ENCODE measurements around the gene KCNJ18.
"Not testable (repeated sequence)": the region's sequence is repeated elsewhere in the genome, so short reads cannot be mapped to it uniquely, and the experiment has no call there.

Gene KCNJ18

GRCh38 chr17:21739485-21739884 lies 47.2 kb downstream of the KCNJ18 start:
- H3K4me3 ChIP-seq (ENCODE audit: low read depth, low read length); in situ Hi-C loops (cut with HindIII; ENCODE audit: low sequenced_read_pairs); DNase-seq (ENCODE audit: low read depth, low spot score): not testable (repeated sequence)

GRCh38 chr17:21740836-21741235 lies 48.5 kb downstream of the KCNJ18 start:
- DNase-seq (ENCODE audit: low read depth, low spot score); H3K4me3 ChIP-seq (ENCODE audit: low read depth, low read length); in situ Hi-C loops (cut with HindIII; ENCODE audit: low sequenced_read_pairs): not testable (repeated sequence)

DNA sequence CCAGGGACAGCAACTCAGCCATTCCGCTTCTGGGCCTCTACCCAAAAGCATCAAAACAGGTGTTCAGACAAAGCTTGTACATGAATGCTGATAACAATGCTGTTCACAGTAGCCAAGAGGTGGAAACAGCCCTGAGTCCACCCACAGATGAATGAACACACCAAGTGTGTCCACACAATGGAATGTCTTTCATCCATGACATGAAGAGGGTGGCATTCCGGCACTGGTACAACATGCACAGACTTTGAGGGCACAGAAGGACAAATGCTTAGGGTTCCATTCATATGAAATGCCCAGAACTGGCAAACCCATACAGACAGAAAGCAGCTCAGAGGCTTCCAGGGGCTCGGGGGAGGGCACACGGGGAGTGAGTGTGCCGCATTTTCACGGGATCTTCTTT lies 49.2 kb downstream of the KCNJ18 start:
- H3K4me3 ChIP-seq (ENCODE audit: low read depth, low read length); in situ Hi-C loops (cut with HindIII; ENCODE audit: low sequenced_read_pairs); DNase-seq (ENCODE audit: low read depth, low spot score): not testable (repeated sequence)

GRCh38 chr17:21742326-21742725 lies 50.0 kb downstream of the KCNJ18 start:
- TF ChIP-seq, protein P1, sequence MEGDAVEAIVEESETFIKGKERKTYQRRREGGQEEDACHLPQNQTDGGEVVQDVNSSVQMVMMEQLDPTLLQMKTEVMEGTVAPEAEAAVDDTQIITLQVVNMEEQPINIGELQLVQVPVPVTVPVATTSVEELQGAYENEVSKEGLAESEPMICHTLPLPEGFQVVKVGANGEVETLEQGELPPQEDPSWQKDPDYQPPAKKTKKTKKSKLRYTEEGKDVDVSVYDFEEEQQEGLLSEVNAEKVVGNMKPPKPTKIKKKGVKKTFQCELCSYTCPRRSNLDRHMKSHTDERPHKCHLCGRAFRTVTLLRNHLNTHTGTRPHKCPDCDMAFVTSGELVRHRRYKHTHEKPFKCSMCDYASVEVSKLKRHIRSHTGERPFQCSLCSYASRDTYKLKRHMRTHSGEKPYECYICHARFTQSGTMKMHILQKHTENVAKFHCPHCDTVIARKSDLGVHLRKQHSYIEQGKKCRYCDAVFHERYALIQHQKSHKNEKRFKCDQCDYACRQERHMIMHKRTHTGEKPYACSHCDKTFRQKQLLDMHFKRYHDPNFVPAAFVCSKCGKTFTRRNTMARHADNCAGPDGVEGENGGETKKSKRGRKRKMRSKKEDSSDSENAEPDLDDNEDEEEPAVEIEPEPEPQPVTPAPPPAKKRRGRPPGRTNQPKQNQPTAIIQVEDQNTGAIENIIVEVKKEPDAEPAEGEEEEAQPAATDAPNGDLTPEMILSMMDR (IDR thresholded peaks at IDR 0.05; ENCODE audit: low read depth, low read length) = no peak
- no peak for DNase-seq (ENCODE audit: low read depth, low spot score)
- in situ Hi-C loops (cut with HindIII; ENCODE audit: low sequenced_read_pairs) = no loop called here
- no peak overlapping the region for H3K4me3 ChIP-seq (ENCODE audit: low read depth, low read length)

- H3K4me3 ChIP-seq (ENCODE audit: low read depth, low read length); DNase-seq (ENCODE audit: low read depth, low spot score); in situ Hi-C loops (cut with HindIII; ENCODE audit: low sequenced_read_pairs): not testable (repeated sequence)
Observed at GRCh38 chr17:21744151-21744550, 51.8 kb downstream of the KCNJ18 start.

- DNase-seq (ENCODE audit: low read depth, low spot score); H3K4me3 ChIP-seq (ENCODE audit: low read depth, low read length); in situ Hi-C loops (cut with HindIII; ENCODE audit: low sequenced_read_pairs): not testable (repeated sequence)
Observed at GRCh38 chr17:21744621-21745020, 52.3 kb downstream of the KCNJ18 start.

GRCh38 chr17:21745385-21746054 lies 53.2 kb downstream of the KCNJ18 start:
- in situ Hi-C loops (cut with HindIII; ENCODE audit: low sequenced_read_pairs); DNase-seq (ENCODE audit: low read depth, low spot score); H3K4me3 ChIP-seq (ENCODE audit: low read depth, low read length): not testable (repeated sequence)

DNA sequence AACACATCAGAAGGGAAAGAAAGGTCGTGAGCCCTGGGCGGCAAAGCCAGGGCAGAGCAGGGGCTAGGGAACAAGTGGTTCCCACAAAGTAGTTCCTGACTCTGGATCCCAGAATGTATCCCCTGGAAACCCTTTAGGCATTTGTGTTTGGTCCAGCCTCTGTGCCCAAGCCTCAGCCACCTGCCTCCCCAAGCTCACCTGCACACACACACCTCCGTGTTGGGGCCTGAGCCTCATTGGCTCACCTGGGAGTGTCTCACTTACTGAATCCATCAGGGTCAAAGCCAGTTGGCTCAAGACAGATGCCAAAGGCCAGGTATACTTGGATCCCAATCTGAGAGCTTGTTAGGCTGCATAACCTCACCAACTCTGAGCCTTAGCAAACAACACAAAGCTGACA lies 54.1 kb downstream of the KCNJ18 start:
- H3K4me3 ChIP-seq (ENCODE audit: low read depth, low read length); DNase-seq (ENCODE audit: low read depth, low spot score); in situ Hi-C loops (cut with HindIII; ENCODE audit: low sequenced_read_pairs): not testable (repeated sequence)

- in situ Hi-C loops (cut with HindIII; ENCODE audit: low sequenced_read_pairs); H3K4me3 ChIP-seq (ENCODE audit: low read depth, low read length); DNase-seq (ENCODE audit: low read depth, low spot score): not testable (repeated sequence)
Observed at GRCh38 chr17:21747195-21747915, 55.0 kb downstream of the KCNJ18 start.

GRCh38 chr17:21748686-21749085 lies 56.4 kb downstream of the KCNJ18 start:
- H3K4me3 ChIP-seq (ENCODE audit: low read depth, low read length); in situ Hi-C loops (cut with HindIII; ENCODE audit: low sequenced_read_pairs); DNase-seq (ENCODE audit: low read depth, low spot score): not testable (repeated sequence)

DNA sequence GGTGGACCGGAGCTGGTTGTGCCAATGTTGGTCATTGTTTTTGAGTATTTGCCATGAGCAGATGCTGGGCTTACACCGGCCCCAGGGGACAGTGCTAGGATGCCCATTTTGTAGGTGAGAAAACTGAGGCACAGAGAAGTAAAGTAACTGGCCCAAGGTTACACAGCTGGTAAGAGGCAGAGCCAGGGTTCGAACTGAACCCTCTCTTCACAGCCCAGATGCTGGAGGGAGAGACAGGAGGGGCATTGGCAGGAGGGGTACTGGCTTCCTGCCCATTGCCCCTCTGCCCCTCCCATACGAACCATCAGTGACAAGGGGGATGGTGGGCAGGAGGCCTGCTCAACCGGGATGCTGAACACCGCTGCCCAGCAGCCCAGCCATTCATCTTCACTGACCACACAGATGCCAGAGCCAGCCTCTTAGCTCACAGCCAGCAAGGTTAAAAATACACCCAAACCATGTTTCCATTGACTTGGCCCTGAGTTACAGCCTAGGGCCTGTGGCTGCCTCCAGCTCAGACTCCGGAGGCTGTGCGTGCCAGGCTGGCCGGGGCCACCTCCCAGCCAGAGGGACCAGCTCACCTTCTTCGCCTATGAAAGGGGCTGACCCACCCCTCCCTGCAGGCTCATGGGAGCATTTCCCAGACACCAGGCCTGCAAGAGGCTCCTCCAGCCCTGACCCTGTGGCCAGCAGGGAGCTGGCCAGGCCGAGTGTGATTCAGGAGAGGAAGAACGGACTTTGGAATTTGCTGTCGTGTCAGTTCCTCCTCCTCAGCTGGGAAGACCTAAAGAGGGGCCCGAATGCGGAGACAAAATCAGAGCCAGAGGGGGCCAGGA lies 57.6 kb downstream of the KCNJ18 start:
- in situ Hi-C loops (cut with HindIII; ENCODE audit: low sequenced_read_pairs); H3K4me3 ChIP-seq (ENCODE audit: low read depth, low read length); DNase-seq (ENCODE audit: low read depth, low spot score): not testable (repeated sequence)

- in situ Hi-C loops (cut with HindIII; ENCODE audit: low sequenced_read_pairs); DNase-seq (ENCODE audit: low read depth, low spot score); H3K4me3 ChIP-seq (ENCODE audit: low read depth, low read length): not testable (repeated sequence)
Observed at GRCh38 chr17:21751111-21751510, 58.8 kb downstream of the KCNJ18 start.

Data from astrocyte of the spinal cord (primary cell).